GM19324 (cell line): ENCODE results near the gene KCNC1.

Experiments used
- ATAC-seq: cut with Tn5 transposase; IDR thresholded peaks from one replicate; pipeline ENCODE4 v1.9.1; 2021; ENCODE audit warnings: mild to moderate bottlenecking, moderate library complexity; ENCODE audit not compliant: unreplicated experiment, low FRiP score

Gene KCNC1

GRCh38 chr11:17811352-17811751 lies 76.8 kb downstream of the KCNC1 start:
- no peak for ATAC-seq

GRCh38 chr11:17812091-17812864 lies 77.7 kb downstream of the KCNC1 start:
- no peak for ATAC-seq

GRCh38 chr11:17812865-17813187 lies 78.2 kb downstream of the KCNC1 start:
- ATAC-seq: no peak

GRCh38 chr11:17813391-17814059 lies 78.9 kb downstream of the KCNC1 start:
- no peak for ATAC-seq

GRCh38 chr11:17814546-17814945 lies 80.0 kb downstream of the KCNC1 start:
- no peak for ATAC-seq

GRCh38 chr11:17816232-17816931 lies 81.8 kb downstream of the KCNC1 start:
- ATAC-seq: no peak

GRCh38 chr11:17821648-17822400 lies 87.2 kb downstream of the KCNC1 start:
- ATAC-seq: no peak

- ATAC-seq: no peak
Observed at GRCh38 chr11:17822401-17822781, 87.8 kb downstream of the KCNC1 start.

GRCh38 chr11:17827006-17827405 lies 92.4 kb downstream of the KCNC1 start:
- ATAC-seq: no peak

- no peak for ATAC-seq
Observed at GRCh38 chr11:17828311-17828751, 93.8 kb downstream of the KCNC1 start.

GRCh38 chr11:17831228-17831627 lies 96.6 kb downstream of the KCNC1 start:
- ATAC-seq: no peak

- ATAC-seq: no peak
Observed at GRCh38 chr11:17831883-17832282, 97.3 kb downstream of the KCNC1 start.
